ENCODE measurements around the gene PSMD6.

- TF ChIP-seq CTCF (IDR thresholded peaks at IDR 0.05; ENCODE audit: insufficient read depth, low read depth, low read length): no peak
- TF ChIP-seq EZH2 (IDR thresholded peaks at IDR 0.05; ENCODE audit: insufficient read depth, low read length): no peak
Observed at GRCh38 chr3:64008487-64009351, 14.6 kb downstream of the PSMD6 start.

Measured in astrocyte (in vitro differentiated cells and primary cell).